Measurements from ENCODE around the gene EVX1. TPM values are rescaled to one million over a fixed set of nuclear protein-coding genes. Genes with fewer than 3 reads are reported as not detected.

Gene EVX1
- total RNA-seq, 1 donor: not detected

DNA sequence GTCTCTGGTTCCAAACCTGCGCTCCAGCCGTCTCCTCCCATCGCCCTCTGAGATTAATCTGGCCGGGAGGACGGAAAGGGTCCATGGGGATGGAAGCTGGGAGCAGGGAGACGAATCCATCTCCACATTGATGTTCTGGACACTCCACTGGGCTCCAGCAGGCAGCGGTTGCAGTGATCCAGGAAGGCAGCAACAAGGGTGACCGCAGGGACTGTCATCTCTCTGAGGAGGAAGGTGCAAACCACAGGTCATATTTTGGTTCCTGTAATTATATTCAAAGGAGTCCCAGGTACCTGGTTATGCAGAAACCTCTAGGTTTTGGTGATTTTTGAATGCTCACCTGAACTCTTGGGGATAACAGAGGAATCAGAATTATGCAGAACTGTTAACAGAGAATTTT is 54.8 kb downstream of the EVX1 start:
- H3K4me3 ChIP-seq (ENCODE audit: low read length): no peak overlapping the region
- H3K4me1 ChIP-seq (ENCODE audit: insufficient read depth, low read length): no peaks in the 10 kb centered on the region
- no peaks in the 10 kb centered on the region for H3K27me3 ChIP-seq (ENCODE audit: insufficient read depth, low read length)
- H3K9me3 ChIP-seq (ENCODE audit: low read depth, low read length): no peaks in the 10 kb centered on the region

Other genes starting within 250 kb of the EVX1 start
- gene HOXA1, start 146.8 kb upstream of the EVX1 start, total RNA-seq: 0.42 TPM
- gene HOXA2, start 140.1 kb upstream of the EVX1 start, total RNA-seq: 0.10 TPM
- gene HOXA4, start 112.0 kb upstream of the EVX1 start, total RNA-seq: not detected
- 3.0 TPM for gene HOXA5, start 99.1 kb upstream of the EVX1 start, total RNA-seq
- not detected for gene HOXA6, start 95.0 kb upstream of the EVX1 start, total RNA-seq
- gene HOXA3, start 90.2 kb upstream of the EVX1 start, total RNA-seq: under 0.01 TPM
- gene HOXA7, start 86.1 kb upstream of the EVX1 start, total RNA-seq: 0.10 TPM
- gene HOXA9, start 77.3 kb upstream of the EVX1 start, total RNA-seq: 0.52 TPM
- gene HOXA10, start 68.5 kb upstream of the EVX1 start, total RNA-seq: 0.63 TPM
- not detected for gene HOXA11, start 57.6 kb upstream of the EVX1 start, total RNA-seq
- under 0.01 TPM for gene HOXA13, start 42.7 kb upstream of the EVX1 start, total RNA-seq

Measured in mononuclear cell (primary cell).